Suprapubic skin (tissue), 4 donors: ENCODE results near the gene EEF1AKMT2. TPM values are rescaled to one million over a fixed set of nuclear protein-coding genes. Genes with fewer than 3 reads are reported as not detected.

Source experiments
- DNase-seq, 2 donors: peaks; one replicate each; pipeline ENCODE4 v3.0.0-alpha.2; 2019; ENCODE audit warnings: low spot score in 2 of 2
- H3K27ac ChIP-seq: fragments of 200-600 bp; sonication (generic); one replicate; pipeline ENCODE4 v1.5.1; 2019
- H3K27me3 ChIP-seq: fragments of 200-600 bp; sonication (generic); one replicate; pipeline ENCODE4 v1.5.1; 2019
- H3K36me3 ChIP-seq: fragments of 200-600 bp; sonication (generic); one replicate; pipeline ENCODE4 v1.5.1; 2019
- H3K4me1 ChIP-seq: fragments of 200-600 bp; sonication (generic); one replicate; pipeline ENCODE4 v1.5.1; 2019
- H3K4me3 ChIP-seq: fragments of 200-600 bp; sonication (generic); one replicate; pipeline ENCODE4 v1.5.1; 2019; ENCODE audit warnings: mild to moderate bottlenecking
- H3K9me3 ChIP-seq: fragments of 200-600 bp; sonication (generic); one replicate; pipeline ENCODE4 v1.5.1; 2019
- CTCF ChIP-seq, 2 donors: fragments of 200-600 bp in 1 of 2; fragments of 450-650 bp in 1 of 2; sonication (generic) in 1 of 2; IDR thresholded peaks; one replicate each; pipeline ENCODE4 v1.5.1; 2016 to 2019; ENCODE audit warnings: antibody characterized with exemption in 2 of 2, mild to moderate bottlenecking in 1 of 2, moderate library complexity in 1 of 2
- EP300 ChIP-seq: sonication (generic); formaldehyde crosslinking; IDR thresholded peaks from one replicate; pipeline ENCODE4 v1.6.1; 2017; ENCODE audit warnings: antibody characterized with exemption
- POLR2A ChIP-seq, 2 donors: fragments of 450-650 bp; IDR thresholded peaks; one replicate each; pipeline ENCODE4 v1.6.1; 2017; ENCODE audit warnings: antibody characterized with exemption in 2 of 2, mild to moderate bottlenecking in 2 of 2, moderate library complexity in 2 of 2
- POLR2AphosphoS5 ChIP-seq, 3 donors: sonication (generic); formaldehyde crosslinking; IDR thresholded peaks; one replicate each; pipeline ENCODE4 v1.6.1; 2017; ENCODE audit warnings: antibody characterized with exemption in 3 of 3
- WGBS: methylation state at CpG from one replicate; pipeline ENCODE4 v1.1.5; 2018; 5-methylcytosine and 5-hydroxymethylcytosine counted together
- total RNA-seq, 4 donors: library from RNA; depleted of rRNA; stranded (reverse); fragments of >200 nt; gene quantifications; one replicate each; pipeline ENCODE4 v1.1.0, GENCODE V29; 2016

Gene EEF1AKMT2
- total RNA-seq, 4 donors from 2014 or later, result 11.4 to 23.8 (median 15.3) TPM

DNA sequence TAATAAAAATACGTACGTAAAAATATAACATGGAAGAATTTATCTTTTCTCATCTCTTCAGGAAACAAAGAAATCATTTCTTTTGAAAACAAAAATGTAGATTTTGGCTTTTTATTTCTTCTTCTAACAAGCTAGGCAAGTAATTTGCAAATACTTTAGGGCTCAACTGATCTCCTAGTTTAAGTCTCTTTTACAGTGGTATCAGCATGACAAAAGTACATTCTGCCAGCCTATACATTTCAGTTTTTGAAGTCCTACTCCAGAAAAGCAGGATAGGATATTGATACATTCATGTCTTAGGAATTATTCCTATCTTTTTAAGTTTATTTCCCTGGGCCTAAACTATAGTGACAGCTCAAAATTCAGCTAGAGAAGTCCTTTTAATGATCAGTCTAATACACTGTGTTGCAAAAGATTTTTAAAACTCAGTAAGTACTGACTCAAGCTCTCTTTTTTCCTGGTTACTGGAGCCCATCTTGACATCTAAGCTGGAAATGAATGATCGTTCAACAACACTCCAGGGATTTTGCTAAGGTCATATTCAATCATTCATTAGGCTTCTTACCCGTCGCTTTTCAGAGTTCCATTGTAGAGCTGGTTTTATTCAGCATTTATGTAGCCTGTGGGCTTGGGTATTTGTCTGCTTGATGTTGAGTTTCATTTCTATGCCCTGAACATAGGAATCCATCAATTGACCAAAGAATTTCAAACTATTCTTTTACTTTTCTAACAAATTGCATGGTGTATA lies 35.4 kb downstream of the EEF1AKMT2 start:
- no peaks in the 10 kb centered on the region for H3K27me3 ChIP-seq
- H3K27ac ChIP-seq, result no peak overlapping the region
- no peak for TF ChIP-seq EP300
- TF ChIP-seq CTCF (IDR thresholded peaks at IDR 0.05), result no peak
- no peaks in the 10 kb centered on the region for H3K4me1 ChIP-seq
- H3K4me3 ChIP-seq, result no peak overlapping the region
- H3K9me3 ChIP-seq, result no peaks in the 10 kb centered on the region
- 84% methylated on average over 5 of the region's 5 CpGs for WGBS
- H3K36me3 ChIP-seq, result peaks cover 20% of the 10 kb centered on the region
- DNase-seq, result no peak

GRCh38 chr10:124755581-124755980 lies 36.1 kb downstream of the EEF1AKMT2 start:
- no peaks in the 10 kb centered on the region for H3K4me1 ChIP-seq
- H3K4me3 ChIP-seq, result no peak overlapping the region
- no peaks in the 10 kb centered on the region for H3K27me3 ChIP-seq
- DNase-seq, result no peak
- H3K36me3 ChIP-seq, result peaks cover 13% of the 10 kb centered on the region
- no peak overlapping the region for H3K27ac ChIP-seq
- no peaks in the 10 kb centered on the region for H3K9me3 ChIP-seq
- 78% methylated on average over 2 of the region's 2 CpGs for WGBS
- TF ChIP-seq EP300 (no peak), POLR2AphosphoS5 (IDR thresholded peaks at IDR 0.05) (no peak), POLR2A (IDR thresholded peaks at IDR 0.05) (no peak), CTCF (IDR thresholded peaks at IDR 0.05) (no peak)

DNA sequence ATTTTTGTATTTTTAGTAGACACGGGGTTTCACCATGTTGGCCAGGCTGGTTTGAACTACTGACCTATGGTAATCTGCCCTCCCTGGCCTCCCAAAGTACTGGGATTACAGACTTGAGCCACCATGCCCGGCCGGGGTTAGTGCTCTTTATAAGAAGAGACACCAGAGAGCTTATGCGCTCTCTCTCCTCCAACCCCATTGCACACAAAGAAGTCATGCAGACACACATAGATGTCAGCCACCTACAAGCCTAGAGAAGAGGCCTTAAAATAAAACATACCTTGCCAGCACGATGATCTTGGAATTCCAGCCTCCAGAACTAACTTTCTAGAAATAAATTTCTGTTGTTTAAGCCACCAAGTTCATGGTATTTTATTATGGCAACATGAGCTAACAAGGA lies 37.5 kb downstream of the EEF1AKMT2 start:
- Histone ChIP-seq H3K27me3 (no peaks in the 10 kb centered on the region), H3K36me3 (peaks cover 2% of the 10 kb centered on the region), H3K4me1 (no peaks in the 10 kb centered on the region), H3K9me3 (no peaks in the 10 kb centered on the region), H3K4me3 (no peak overlapping the region), H3K27ac (no peak overlapping the region)
- WGBS, result 94% methylated on average over 5 of the region's 5 CpGs
- no peak for DNase-seq
- no peak for TF ChIP-seq EP300

DNA sequence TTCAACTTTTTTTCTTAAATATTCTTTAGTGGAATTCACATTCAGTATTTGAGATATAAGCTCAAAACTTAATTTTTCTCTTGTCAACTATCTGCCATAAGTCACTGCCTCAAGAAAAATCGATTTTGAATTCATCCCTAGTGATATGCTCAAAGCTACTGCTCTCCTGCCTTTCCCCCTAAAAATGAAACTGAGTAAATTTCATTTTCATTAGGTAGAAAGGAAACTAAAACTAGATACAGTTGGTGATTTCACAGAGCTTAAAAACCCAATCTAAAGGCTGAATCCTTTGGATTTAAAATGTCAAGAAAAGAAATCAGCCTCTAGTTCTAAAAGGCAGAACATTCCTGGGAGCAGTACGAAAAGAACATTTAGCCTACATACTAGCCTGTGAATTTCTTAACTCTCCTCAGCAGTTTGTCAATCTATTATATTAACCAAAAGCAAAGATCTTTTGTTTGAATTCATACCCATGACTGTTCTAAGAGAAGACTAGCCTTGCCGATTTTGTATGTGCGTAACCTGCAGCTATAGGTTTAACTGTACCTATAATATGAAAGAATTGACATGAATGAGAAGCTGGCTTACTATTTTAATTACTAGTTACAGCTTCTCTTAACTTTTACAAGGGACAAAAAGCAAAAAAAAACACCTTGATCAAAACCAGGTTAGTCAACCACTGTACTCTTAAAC lies 42.6 kb downstream of the EEF1AKMT2 start:
- TF ChIP-seq CTCF (IDR thresholded peaks at IDR 0.05) (no peak), POLR2AphosphoS5 (IDR thresholded peaks at IDR 0.05) (no peak), POLR2A (IDR thresholded peaks at IDR 0.05) (no peak), EP300 (no peak)
- H3K4me3 ChIP-seq, result no peak overlapping the region
- 84% methylated on average over 4 of the region's 4 CpGs for whole genome bisulfite sequencing
- peaks cover 35% of the 10 kb centered on the region for H3K4me1 ChIP-seq
- no peaks in the 10 kb centered on the region for H3K27me3 ChIP-seq
- no peak overlapping the region for H3K27ac ChIP-seq
- H3K36me3 ChIP-seq, result no peaks in the 10 kb centered on the region
- H3K9me3 ChIP-seq, result no peaks in the 10 kb centered on the region
- DNase-seq, result no peak

DNA sequence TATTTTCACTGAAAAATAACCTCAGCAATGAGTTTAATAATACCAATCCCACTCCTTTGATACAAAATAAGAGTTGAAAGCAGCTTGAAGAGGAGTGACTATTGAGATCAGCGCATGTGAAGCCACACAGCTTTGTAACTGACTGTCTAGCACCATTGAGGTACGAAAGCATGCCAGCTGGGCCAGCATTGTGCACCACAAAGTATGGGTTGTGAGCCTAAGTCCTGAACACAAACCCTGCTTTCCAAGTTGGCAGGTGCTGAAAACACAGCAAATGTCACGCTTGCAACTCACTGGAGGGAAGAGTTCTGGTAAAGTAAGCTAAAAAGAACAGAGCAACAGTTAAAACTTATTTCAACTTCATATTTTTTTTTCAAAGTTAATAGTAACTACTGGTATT lies 43.5 kb downstream of the EEF1AKMT2 start:
- no peaks in the 10 kb centered on the region for H3K36me3 ChIP-seq
- 79% methylated on average over 3 of the region's 3 CpGs for WGBS
- no peaks in the 10 kb centered on the region for H3K9me3 ChIP-seq
- TF ChIP-seq POLR2A (IDR thresholded peaks at IDR 0.05), result no peak
- H3K4me1 ChIP-seq, result peaks cover 35% of the 10 kb centered on the region
- H3K4me3 ChIP-seq, result no peak overlapping the region
- H3K27ac ChIP-seq, result peak overlapping the region; percentile 95
- no peaks in the 10 kb centered on the region for H3K27me3 ChIP-seq
- DNase-seq, result no peak

- DNase-seq, result no peak
- no peaks in the 10 kb centered on the region for H3K9me3 ChIP-seq
- no peaks in the 10 kb centered on the region for H3K36me3 ChIP-seq
- H3K27me3 ChIP-seq, result no peaks in the 10 kb centered on the region
- no peak for TF ChIP-seq POLR2A (IDR thresholded peaks at IDR 0.05)
- TF ChIP-seq EP300, result no peak
- no peak for TF ChIP-seq CTCF (IDR thresholded peaks at IDR 0.05)
- no peak for TF ChIP-seq POLR2AphosphoS5 (IDR thresholded peaks at IDR 0.05)
- H3K27ac ChIP-seq, result peak overlapping the region; percentile 95
- peaks cover 37% of the 10 kb centered on the region for H3K4me1 ChIP-seq
- no peak overlapping the region for H3K4me3 ChIP-seq
- WGBS, result 87% methylated on average over 1 of the region's 1 CpG
These were observed 43.9 kb downstream of the EEF1AKMT2 start for GRCh38 chr10:124747745-124748144.
